ENCODE results near the gene CYP21A2.
"Not testable (repeated sequence)": the region's sequence is repeated elsewhere in the genome, so short reads cannot be mapped to it uniquely, and the experiment has no call there.

- not testable (repeated sequence) for TF ChIP-seq CTCF, POLR2AphosphoS5, POLR2A (IDR thresholded peaks at IDR 0.05)
Measured at GRCh38 chr6:32004864-32005537, 33.2 kb upstream of the CYP21A2 start.

Data from prostate gland (tissue), 2 donors.